Measurements from ENCODE around the gene NDST3. TPM values are rescaled to one million over a fixed set of nuclear protein-coding genes. Genes with fewer than 3 reads are reported as not detected.
A peak's percentile ranks its signal among the peaks of the same experiment; 100 is the strongest.

NDST3 gene
- total RNA-seq, 4 donors from 2014 or later: under 0.01 TPM; not detected in 3

DNA sequence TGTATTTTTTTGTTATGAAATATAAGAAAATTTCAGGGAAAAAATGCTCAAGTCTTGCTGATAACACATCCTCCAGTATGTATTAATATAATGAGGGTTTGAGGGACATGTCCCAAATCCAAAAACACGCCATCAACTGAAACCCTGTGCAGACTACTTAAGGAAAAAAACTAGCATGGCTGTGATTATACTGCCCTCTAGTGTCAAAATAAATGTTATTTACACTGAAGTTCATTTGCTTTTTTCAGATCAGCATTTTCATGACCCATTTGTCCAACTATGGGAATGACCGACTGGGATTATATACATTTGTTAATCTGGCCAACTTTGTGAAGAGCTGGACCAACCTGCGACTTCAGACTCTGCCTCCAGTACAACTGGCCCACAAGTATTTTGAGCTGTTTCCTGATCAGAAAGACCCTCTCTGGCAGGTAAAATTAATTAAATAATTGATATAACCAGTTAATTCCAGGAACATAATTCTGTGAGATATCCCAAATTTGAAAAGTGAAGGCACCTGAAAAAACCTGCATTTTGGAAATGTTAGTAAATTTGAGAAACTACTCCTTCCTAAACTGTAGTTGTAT lies 190.1 kb downstream of the NDST3 start:
- H3K9me3 ChIP-seq: no peaks in the 10 kb centered on the region
- no peaks in the 10 kb centered on the region for H3K27me3 ChIP-seq
- H3K36me3 ChIP-seq: no peaks in the 10 kb centered on the region
- TF ChIP-seq, protein P1, sequence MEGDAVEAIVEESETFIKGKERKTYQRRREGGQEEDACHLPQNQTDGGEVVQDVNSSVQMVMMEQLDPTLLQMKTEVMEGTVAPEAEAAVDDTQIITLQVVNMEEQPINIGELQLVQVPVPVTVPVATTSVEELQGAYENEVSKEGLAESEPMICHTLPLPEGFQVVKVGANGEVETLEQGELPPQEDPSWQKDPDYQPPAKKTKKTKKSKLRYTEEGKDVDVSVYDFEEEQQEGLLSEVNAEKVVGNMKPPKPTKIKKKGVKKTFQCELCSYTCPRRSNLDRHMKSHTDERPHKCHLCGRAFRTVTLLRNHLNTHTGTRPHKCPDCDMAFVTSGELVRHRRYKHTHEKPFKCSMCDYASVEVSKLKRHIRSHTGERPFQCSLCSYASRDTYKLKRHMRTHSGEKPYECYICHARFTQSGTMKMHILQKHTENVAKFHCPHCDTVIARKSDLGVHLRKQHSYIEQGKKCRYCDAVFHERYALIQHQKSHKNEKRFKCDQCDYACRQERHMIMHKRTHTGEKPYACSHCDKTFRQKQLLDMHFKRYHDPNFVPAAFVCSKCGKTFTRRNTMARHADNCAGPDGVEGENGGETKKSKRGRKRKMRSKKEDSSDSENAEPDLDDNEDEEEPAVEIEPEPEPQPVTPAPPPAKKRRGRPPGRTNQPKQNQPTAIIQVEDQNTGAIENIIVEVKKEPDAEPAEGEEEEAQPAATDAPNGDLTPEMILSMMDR (IDR thresholded peaks at IDR 0.05): peak; percentile 41 to 59 (median 54)
- no peak for TF ChIP-seq EP300 (IDR thresholded peaks at IDR 0.05)
- H3K27ac ChIP-seq (replicated peaks in 1 of 4): no peak overlapping the region
- WGBS: 3% methylated on average over 3 of the region's 3 CpGs
- no peak for DNase-seq (ENCODE audit: extremely low spot score)
- no peaks in the 10 kb centered on the region for H3K4me1 ChIP-seq
- no peak overlapping the region for H3K4me3 ChIP-seq
- intact Hi-C loops (cut with DNase I): loop anchor here (10.0 kb wide), 1 partner anchor 1870 kb away; no protein-coding TSS in a partner anchor

DNA sequence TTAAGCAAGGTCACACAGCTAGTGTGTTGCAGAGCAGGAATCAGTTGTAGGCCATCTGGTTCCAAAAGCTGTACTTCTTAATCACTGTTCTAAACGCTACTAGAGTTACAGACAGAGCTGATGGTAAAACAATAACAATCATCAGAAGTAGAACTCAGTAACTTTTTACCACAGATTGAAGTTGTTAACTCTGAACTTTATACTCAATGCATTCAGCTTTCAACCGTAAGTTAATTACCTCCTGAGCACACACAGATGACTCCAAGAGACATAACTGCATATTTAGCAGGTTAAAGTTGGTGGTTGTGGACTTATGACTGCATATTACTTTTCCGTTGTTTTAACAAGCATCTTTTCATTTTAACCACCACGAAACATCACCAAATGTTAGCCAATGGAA lies 191.2 kb downstream of the NDST3 start:
- Histone ChIP-seq H3K27ac (replicated peaks in 1 of 4) (no peak overlapping the region), H3K27me3 (peaks cover 0 to 5% (median 0%) of the 10 kb centered on the region in 4 donors), H3K4me3 (no peak overlapping the region), H3K4me1 (no peaks in the 10 kb centered on the region), H3K9me3 (no peaks in the 10 kb centered on the region), H3K36me3 (no peaks in the 10 kb centered on the region)
- DNase-seq (ENCODE audit: extremely low spot score): no peak
- 72% methylated on average over 4 of the region's 4 CpGs for WGBS
- intact Hi-C loops (cut with DNase I): loop anchor here (10.0 kb wide), 1 partner anchor 1871 kb away; no protein-coding TSS in a partner anchor
- TF ChIP-seq EP300 (IDR thresholded peaks at IDR 0.05) (no peak), POLR2AphosphoS5 (IDR thresholded peaks at IDR 0.05) (no peak), POLR2A (IDR thresholded peaks at IDR 0.05; ENCODE audit: low read depth) (no peak)
- TF ChIP-seq, protein P1 (IDR thresholded peaks at IDR 0.05): no peak

DNA sequence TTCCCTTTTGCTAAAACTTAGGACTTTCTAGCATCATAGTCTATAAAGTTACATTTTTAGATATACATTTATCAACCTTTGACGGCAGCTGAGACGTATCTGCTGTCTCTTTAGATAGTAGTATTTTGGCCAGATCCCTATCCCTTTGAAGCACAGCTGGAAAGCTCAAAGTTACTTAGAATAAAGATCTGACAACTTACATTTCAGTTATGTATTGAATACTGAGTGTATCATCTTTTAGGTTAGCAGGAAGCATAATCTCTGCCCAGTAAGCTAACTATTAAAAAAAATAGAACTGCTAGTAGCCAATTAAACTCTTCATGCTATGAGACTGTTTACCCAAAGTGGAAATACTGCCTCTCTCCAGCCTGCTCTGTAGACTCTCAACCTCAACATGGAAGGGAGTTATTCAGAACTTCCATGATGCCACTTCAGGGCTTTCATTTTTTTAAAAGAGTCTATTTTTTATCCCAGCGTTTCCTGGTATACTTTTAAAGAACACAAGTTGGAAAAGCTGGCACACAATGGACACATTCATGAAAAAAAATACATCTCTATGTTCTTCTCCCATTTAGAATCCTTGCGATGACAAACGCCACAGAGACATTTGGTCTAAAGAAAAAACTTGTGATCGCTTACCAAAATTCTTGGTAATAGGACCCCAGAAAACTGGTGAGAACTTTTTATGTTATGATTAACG lies 192.2 kb downstream of the NDST3 start:
- TF ChIP-seq, protein P1 (IDR thresholded peaks at IDR 0.05): no peak
- TF ChIP-seq EP300 (IDR thresholded peaks at IDR 0.05) (no peak), POLR2A (IDR thresholded peaks at IDR 0.05; ENCODE audit: low read depth) (no peak)
- WGBS: 62% methylated on average over 7 of the region's 7 CpGs
- no peak for DNase-seq (ENCODE audit: extremely low spot score)
- Histone ChIP-seq H3K4me3 (no peak overlapping the region), H3K27me3 (peaks cover 0 to 6% (median 0%) of the 10 kb centered on the region in 4 donors), H3K36me3 (no peaks in the 10 kb centered on the region), H3K27ac (replicated peaks in 1 of 4) (no peak overlapping the region), H3K4me1 (no peaks in the 10 kb centered on the region), H3K9me3 (no peaks in the 10 kb centered on the region)
- intact Hi-C loops (cut with DNase I): loop anchor here (10.0 kb wide), 1 partner anchor 1872 kb away; no protein-coding TSS in a partner anchor

DNA sequence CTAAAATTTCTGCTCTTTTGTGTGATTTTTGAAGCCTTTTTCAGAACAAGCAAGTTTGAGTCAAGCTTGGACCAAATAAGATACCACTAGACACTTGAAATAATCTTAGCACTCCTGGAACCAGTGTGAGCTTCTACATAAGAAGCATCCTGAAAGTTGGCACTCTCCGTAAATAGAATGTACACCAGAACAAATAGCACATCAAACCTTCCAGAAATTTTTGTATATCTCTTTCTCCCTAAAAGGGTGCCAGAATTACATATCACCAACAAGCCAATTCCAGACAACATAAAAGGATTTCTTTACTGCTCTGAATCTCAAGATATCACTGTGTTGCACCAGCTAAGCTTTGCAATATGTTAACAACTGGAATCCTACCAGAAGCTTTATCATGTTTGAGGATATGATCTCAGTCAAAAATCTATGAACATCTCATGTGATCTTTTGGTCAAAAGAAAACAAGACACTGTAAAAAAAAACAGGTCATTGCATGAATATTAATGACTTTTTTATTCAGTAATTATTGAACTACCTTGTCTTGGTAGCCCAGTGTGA lies 201.4 kb downstream of the NDST3 start:
- DNase-seq (ENCODE audit: extremely low spot score): no peak
- WGBS: 88% methylated on average over 1 of the region's 1 CpG
- H3K9me3 ChIP-seq: no peaks in the 10 kb centered on the region
- no peaks in the 10 kb centered on the region for H3K27me3 ChIP-seq
- intact Hi-C loops (cut with DNase I): no loop called here
- no peaks in the 10 kb centered on the region for H3K4me1 ChIP-seq
- no peak overlapping the region for H3K27ac ChIP-seq (replicated peaks in 1 of 4)
- no peak overlapping the region for H3K4me3 ChIP-seq
- no peak for TF ChIP-seq POLR2A (IDR thresholded peaks at IDR 0.05; ENCODE audit: low read depth)
- TF ChIP-seq EP300 (IDR thresholded peaks at IDR 0.05): no peak
- TF ChIP-seq POLR2AphosphoS5 (IDR thresholded peaks at IDR 0.05): no peak
- TF ChIP-seq, protein P1 (IDR thresholded peaks at IDR 0.05): no peak
- no peaks in the 10 kb centered on the region for H3K36me3 ChIP-seq

All from esophagus muscularis mucosa (tissue), 4 donors.